Ovary (tissue), 3 donors: ENCODE measurements around the gene CD24.

ENCODE experiments used
- POLR2A ChIP-seq: fragments of 450-650 bp; IDR thresholded peaks from one replicate; pipeline ENCODE4 v1.6.1; 2017; ENCODE audit warnings: antibody characterized with exemption, mild to moderate bottlenecking, moderate library complexity
- TF ChIP-seq, protein P1 (sequence below), 3 donors: fragments of 450-650 bp in 2 of 3; fragments of 200-600 bp in 1 of 3; IDR thresholded peaks; one replicate each; pipeline versions ENCODE4 v1.5.1 to v1.8.0; 2016 to 2022; ENCODE audit warnings: antibody characterized with exemption in 3 of 3, mild to moderate bottlenecking in 1 of 3
- donor health status: DM: no; HTN: no; CAD: no.

DNA sequence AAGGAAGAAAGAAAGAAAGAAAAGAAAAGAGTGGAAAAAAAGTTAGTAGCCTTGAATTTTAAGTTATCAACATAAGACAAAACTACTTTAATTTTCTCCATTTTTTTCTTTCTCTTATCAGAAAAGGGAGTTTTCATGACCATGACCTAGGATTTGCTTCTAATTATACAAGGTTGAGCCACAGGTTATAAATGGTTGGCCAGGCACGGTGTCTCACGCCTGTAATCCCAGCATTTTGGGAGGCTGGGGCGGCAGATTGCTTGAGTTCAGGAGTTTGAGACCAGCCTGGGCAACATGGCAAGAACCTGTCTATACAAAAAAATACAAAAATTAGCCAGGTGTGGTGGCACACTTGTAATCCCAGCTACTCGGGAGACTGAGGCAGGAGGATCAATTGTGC, 45.7 kb upstream of the CD24 start:
- TF ChIP-seq, protein P1, sequence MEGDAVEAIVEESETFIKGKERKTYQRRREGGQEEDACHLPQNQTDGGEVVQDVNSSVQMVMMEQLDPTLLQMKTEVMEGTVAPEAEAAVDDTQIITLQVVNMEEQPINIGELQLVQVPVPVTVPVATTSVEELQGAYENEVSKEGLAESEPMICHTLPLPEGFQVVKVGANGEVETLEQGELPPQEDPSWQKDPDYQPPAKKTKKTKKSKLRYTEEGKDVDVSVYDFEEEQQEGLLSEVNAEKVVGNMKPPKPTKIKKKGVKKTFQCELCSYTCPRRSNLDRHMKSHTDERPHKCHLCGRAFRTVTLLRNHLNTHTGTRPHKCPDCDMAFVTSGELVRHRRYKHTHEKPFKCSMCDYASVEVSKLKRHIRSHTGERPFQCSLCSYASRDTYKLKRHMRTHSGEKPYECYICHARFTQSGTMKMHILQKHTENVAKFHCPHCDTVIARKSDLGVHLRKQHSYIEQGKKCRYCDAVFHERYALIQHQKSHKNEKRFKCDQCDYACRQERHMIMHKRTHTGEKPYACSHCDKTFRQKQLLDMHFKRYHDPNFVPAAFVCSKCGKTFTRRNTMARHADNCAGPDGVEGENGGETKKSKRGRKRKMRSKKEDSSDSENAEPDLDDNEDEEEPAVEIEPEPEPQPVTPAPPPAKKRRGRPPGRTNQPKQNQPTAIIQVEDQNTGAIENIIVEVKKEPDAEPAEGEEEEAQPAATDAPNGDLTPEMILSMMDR (IDR thresholded peaks at IDR 0.05), result no peak
- no peak for TF ChIP-seq POLR2A
